GM21515 (cell line): ENCODE measurements around the gene ZBTB17.

ENCODE experiments used
- ATAC-seq: cut with Tn5 transposase; IDR thresholded peaks from one replicate; pipeline ENCODE4 v1.9.1; 2021; ENCODE audit not compliant: unreplicated experiment

The ZBTB17 gene

DNA sequence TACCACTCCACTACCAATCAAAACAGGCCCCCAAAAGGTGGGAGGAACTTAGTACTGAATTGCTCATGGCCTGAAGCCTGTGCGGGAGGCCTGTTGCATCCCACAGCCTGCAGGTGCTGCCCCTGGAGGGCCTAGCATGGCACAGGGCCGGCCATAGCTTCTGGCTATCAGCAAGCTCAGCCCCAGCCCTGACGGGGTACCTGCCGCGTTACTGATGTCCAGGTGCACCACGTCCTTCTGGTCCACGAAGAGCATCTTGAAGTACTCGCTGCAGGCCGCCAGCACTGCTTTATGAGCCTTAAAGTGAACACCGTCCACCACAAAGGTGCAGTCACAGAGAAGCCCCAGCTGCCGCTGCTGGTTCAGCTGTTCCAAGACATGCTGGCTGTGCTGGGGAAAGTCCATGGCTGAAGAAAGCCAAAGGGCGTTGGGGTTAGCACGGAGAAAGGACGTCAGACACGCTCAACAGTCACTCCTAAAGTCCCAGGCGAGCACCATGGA lies 27.8 kb downstream of the ZBTB17 start:
- ATAC-seq, result no peak

DNA sequence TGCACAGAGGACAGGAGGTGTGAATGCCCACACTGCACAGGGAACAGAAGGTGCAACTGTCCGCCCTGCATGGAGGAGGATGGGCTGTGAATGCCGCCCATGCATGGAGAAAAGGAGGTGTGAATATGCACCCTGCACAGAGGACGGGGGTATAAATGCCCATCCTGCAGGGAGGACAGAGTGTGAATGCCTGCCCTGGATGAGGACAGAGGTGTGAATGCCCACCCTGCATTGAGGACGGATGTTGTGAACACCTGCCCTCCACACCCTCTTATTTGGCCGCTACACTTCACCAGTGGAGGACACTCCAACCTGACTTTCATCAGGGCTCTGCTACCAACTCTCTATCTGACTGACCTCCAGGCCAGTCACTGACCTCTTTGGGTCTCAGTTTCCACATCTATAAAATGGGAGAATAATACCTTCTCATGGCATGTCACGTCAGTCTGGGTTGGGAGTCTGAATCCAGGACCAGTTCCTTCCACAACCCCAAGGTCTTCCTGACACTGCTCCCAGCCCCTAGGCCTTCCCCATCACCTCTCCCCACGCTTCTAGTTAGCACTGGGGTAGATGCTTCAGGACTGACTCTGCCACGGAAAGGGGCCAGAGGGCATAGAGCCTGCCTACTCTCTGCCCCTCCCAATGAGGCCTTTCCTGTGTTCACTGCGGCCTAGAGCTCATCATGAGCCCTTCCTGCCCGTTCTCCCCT lies 28.4 kb downstream of the ZBTB17 start:
- ATAC-seq, result no peak

DNA sequence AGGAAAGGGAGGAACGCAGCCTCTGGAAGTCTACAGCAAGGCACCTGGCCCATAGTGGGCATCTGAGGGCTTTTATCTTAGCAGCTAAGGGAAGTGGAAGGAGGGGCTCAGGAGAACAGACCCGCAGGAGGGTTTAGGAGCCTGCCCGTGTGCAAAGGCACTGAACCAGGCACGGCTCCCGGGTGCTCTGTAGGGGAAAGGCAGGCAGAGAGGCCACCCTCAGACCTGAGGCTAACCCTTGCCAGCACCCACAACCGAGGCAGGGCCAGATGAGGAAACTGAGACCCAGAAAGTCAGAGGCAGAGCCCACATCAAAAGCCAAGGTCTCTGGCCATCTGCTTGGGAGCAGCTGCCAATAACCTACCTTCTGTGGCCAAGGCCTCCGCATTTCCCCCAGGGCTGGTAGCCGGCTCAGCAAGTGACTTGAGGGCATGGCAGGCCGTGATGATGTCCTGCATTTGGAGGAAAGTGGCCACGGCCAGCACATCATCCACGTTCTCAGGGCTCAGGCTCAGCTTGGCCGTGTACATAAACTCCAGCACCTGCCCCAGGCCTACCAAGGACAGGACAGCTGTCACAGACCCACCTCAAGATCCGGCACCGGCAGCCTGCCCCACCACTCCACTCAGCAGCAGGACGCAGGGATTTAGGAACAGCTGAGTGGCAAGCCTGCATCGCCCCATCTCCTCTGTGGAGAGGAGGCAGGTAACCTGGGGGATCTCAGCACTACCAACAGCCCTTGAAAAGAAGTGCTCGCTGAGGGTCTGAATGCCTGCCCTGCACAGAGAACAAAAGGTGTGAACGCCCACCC lies 29.1 kb downstream of the ZBTB17 start:
- no peak for ATAC-seq

DNA sequence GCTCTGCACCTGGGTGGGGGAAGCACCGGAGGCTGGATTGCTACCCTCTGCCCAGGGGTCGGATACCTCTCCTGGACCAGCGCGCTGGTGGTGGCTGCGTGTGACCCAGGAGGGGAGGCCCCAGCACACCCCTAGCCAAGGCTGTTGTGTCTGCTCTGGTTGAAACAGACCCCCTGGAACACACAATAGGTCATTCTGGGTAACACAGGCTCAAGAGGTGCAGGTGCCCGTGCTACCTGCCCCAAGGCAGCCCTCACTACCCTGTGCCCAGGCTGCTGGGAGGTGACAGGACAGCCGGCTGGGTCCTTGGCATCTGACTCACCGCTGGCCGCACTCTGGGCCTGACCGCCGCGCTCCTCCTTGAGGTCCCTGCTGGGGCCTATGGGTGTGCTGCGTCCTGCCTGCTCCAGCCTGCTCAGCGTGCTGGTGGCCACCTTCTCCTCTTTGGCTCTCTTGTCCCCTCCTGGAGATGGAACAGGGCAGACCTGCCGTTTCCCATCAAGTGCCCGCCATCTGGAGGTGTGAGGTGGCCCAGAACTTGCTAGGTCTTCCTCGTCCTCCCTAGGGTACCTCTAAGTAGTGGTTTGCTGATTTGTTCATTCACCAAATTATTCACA lies 30.0 kb downstream of the ZBTB17 start:
- no peak for ATAC-seq

DNA sequence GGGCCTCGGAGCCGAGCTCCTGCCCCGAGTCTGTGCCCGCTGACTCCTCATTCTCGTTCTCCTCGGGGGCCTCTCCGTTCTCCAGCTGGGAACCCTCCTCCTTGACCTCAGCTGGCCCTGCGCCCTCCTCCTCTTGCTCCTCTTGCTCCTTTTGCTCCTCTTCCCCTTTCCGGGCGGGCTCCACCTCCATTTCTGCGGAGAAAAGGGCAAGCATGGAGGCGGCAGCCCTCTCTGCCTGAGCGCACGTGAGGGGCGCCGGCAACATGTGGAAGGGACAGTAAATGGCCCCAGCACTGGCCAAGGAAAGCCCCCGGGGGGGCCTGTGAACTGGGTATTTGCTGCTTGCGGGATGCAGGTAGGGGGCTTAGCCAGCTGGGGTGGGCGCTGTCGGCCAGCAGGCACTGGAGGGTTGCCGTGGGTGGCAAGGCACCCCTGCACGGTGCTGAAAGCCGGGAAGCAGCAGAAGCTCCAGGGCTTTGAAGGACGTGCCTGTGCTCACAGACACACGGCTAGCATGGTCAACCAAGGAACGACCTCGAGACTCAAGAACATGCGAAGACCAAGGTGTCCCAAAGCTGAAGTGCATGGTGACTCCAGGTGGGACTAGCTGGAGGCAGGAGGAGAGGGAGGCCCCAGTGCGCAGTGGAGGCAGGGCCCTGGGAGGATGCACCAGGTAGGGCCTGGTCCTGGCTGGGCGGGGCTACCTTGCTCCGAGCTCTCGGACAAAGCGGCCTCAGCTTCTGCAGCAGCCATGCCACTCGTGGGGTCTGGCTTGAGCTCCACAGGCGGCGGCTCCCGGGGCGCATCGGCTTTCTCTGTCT lies 30.7 kb downstream of the ZBTB17 start:
- ATAC-seq, result no peak

DNA sequence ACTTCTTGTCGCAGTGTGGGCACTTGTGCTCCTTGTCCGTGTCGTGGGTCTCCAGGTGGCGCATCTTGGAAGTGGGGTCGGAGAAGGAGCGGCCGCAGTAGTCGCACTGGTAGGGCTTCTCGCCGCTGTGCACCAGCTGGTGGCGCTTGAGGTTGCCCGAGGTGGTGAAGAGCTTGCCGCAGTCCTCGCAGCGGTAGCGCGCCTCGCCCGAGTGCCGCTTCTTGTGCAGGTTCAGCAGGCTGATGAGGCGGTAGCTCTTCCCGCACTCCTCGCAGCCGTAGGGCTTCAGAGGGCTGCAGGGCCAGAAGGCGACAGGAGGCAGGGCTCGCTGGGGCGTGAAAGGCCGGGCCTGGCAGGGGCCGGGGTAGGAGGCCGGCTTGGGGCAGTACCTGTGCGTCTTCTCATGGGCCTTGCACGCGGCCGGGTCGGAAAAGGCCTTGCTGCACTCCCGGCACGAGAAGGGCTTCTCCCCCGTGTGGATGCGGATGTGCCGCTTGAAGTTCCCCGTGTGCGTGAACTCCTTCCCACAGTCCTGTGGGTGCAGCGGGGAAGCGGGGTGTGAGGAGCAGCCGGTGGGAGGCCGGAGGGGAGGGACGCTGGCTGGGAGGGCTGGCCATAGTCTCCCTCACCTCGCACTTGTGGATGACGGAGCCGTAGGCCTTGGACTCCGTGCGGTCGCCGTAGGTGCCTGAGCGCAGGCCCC lies 31.4 kb downstream of the ZBTB17 start:
- ATAC-seq, result no peak

DNA sequence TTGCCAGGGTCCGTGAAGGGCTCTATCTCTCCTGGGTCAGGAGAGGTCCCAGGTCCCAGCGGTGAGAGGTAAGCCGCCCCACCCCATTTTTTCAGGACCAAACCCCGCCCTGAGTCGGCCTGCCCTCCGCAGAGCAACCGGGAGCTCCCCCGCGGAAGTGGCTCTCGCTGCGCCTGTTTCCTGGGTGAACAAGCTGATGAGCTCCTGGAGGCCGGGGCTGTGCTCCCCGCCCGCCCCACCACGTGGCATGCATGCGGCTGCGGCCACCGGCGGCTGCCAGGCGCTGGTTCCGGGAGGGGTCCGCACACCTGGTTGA lies 32.0 kb downstream of the ZBTB17 start:
- ATAC-seq, result no peak

DNA sequence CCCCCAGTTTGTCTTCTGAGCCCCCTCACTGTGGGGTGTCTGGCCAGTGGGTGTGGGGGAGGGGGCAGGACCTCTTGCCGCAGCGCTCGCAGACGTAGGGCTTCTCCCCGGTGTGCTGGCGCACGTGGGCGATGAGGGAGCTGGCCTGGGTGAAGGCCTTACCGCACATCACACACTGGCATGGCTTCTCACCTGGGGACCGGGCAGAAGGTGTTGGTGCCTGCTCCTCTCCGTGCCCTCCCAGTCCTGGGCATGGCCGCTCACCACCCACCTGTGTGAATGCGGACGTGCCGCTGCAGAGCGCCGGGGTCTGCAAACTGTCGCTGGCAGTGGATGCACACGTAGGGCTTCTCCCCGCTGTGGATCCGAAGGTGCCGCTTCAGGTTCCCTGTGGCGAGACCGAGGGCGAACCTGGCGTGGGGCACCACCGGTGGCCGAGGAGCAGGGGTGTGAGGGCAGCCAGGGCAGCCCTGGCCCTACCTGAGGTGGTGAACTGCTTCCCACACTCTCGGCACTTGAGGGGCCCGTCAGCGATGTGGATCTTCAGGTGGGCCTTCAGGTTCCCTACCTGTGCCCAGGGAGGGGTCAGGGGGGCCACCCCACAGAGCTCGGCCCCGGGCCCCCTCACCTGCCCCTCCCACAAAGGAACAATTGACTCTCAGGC lies 32.4 kb downstream of the ZBTB17 start:
- ATAC-seq, result no peak

DNA sequence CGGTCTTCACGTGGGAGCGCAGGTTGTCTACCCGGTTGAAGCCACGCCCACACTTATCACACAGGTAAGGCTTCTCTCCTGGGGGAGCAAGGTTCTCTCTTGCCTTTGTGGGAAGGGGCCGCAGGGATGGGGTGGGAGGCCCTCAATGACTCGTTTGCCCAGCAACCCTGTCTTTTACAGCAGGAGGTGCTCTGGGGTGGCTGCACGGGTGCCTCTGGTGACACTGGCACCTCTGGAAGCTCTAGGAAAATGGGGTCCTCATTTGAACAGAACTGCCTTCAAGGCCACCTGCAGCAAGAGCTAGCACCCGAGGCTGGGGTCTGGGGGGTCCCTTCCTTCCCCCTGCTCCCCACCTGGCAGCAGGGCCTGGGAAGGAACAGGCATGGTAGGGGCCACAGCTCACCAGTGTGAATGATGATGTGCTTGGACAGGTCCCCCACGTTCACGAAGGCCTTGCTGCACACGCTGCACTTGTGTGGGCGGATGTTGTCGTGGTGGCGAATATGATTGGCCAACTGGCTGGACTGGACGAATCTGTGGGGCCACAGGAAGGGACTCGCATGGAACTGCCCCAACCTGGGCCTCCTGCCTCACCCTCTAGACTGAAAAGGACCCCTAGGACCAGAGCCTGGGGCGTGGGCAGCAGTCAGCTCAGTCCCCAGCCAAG lies 33.1 kb downstream of the ZBTB17 start:
- no peak for ATAC-seq

DNA sequence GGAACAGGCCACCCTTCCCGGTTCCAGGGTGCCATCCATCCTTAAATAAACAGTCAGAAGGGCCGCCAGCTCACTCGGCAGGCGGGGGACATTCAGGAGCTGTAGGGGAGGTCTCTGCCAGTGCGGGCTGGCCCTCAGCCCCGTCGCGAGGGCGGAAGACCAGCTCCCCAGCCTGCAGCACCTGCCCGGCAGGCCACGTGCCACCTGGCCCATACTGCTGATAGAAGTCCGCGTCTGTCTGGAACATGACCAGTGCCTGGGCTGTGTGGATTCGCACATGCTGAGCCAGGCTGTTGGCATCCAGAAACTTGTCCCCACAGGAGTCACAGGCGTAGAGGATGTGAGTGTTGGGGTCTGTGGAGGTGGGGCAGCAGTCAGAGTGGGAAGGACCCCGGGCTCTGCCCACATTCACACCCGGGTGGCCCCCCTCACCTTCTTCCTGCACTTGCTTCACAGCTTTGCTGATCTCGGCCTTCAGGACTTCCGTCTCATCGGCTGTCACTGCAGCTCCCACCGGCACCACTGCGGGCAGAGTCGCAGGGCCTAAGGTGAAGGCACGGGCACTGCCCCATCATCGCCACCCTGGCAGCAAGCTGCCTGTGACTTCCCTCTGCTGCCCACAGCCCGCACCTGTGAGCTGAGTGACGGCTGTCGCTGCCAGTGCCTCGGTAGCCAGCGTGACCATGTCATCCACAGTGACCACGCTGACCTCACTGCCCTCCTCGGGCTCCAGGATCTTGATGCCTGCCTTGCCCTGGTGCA lies 33.8 kb downstream of the ZBTB17 start:
- no peak for ATAC-seq

DNA sequence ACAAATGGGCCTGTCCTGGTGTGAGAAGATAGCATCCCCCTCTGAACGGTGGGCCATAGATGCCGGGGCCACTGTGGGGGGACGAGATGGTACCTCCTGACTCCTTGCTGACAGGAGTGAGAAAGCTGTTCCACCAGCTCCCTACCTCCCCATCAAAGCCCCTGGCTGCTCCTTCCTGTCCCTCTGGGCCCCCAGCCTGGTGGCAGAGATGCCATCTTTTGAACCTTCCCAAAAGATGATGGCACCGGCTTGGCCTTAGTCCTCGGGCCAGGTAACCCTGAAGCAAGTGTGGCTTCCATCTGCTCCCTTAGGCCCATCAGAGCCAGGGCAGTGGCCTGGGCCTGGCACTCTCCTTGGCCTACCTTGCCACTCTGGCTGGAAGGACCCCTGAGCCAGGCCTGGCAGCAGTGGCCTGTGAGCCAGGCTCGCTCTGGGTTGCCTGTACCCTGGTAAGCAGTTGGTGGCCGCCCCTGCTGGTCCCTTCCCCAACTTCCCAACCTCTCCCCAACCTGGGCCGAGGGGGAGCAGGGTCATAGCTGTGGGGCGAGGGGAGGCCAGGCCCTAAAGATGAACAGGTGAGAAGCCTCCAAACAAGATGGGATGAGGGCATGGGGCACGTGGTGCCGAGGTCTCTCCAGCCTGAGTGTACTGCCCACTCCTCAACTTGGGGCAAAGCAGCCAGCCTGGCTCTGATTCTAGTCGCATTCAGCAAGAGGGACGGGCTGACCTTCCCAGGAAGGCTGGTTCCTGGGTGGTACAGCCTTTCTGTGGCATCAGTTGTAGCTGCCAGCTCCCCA lies 34.7 kb downstream of the ZBTB17 start:
- no peak for ATAC-seq

DNA sequence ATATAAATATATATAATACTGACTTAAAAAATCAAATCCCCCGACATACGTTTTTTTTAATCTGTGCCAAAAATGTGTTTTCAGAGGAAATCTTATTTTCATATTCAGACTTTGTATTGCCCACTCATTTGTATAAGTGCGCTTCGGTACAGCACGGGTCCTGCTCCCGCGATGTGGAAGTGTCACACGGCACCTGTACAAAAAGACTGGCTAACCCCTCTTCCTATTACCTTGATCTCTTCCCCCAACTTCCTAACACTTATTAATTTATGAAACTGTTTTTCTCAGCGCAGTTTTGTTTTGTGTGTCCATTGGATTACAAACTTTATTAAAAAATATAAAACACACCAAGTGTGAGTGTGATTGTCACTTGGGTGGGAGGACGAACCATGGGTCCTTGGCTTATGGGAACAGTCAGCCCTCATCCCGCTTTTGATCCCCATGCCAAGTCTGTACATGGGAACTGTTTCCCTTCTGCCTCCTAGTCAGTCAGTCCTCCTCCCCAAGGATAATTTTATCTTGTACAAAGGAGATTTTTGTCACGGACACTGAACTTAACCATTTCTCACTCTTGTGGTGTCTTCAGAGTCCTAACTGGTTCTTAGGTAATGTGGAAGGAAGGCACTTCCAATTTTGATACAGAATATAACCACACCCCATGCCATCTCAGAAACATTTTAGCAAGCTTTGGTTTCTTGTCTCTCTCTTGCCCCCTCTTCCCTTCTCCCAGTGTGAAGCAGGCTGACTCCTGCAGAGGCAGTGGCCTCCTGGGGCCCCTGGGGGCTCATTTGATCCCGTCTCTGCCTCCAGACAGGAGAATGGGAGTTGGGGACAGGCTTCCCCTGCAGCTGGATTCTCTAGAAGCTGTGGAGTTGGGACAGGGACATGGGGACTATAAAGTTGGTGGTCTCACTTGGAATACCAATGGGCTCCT lies 35.5 kb downstream of the ZBTB17 start:
- no peak for ATAC-seq

DNA sequence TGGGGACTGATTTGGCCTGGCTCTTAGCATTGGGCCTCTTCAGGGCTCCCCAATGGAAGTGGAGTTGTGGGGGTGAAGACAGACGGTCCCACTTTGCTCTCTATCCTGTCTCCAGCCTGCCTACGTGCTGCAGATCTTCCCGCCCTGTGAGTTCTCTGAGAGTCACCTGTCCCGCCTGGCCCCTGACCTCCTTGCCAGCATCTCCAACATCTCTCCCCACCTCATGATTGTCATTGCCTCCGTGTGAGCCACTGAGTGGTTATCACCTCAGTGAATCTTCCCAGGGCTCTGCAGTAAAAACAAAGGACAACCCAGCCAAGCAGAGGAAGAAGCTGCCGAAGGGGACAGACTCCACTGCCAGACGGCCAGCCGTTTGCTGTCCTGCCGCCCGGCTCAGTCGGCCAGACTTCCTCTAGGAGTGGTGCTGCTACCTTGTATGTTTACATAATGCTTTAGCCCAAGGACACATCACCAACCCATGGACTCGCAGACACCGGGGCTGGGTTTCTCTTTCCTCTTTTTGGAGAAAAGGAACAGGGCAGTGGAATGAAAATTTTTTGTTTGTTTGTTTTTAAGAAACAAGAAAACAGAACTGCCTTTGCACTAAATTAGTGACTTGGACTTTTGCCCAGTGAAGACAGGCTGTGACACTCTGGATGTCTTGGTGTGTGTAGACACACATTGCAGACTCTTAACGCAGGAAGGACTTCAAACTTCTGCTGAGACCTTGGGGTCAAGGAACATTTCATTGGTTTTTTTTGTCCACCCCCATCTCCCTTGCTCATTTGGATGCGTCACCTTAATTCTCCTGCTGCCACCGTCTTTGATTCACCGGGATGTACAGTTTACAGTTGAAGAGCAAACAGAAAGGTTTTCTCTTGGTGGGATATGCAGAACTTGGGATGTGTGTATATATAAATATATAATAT lies 36.5 kb downstream of the ZBTB17 start:
- no peak for ATAC-seq

DNA sequence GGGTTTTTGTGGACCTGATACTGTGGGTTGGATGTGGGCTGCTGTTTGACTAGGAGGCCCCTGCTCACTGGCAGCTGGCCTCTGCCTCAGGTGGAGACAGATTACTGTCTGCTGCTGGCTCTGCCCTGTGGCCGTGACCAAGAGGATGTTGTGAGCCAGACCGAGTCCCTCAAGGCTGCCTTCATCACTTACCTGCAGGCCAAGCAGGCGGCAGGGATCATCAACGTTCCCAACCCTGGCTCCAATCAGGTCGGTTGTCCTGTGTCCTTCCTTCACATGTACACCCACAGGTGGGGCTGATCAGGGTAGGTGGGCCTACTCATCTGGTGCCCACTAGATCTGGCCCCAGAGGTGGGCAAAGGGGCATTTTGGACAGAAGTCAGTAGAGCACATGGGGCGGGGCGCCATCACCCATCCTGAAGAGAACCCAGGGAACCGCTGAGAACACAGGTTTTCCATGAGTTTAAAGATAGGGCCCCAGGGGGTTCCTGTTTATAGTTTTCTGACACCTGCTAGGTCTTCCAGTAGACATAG lies 37.2 kb downstream of the ZBTB17 start:
- no peak for ATAC-seq

DNA sequence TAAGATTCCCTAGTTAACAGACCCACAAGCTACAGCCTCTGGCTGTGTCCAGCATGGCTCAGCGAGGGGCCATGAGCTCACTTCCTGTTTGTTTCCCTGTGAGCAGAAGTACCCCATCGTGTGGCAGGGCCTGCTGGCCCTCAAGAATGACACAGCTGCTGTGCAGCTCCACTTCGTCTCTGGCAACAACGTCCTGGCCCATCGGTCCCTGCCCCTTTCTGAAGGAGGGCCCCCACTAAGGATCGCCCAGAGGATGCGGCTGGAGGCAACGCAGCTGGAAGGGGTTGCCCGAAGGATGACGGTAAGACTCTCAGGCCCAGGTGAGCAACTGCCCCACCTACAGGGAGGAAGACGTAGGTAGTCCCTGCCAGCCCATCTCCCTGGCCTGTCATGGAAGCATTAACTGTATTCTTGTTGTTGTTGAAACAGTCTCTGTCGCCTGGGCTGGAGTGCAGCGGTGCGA lies 38.2 kb downstream of the ZBTB17 start:
- ATAC-seq, result no peak
